ENCODE results near the gene EFCAB11. TPM values are rescaled to one million over a fixed set of nuclear protein-coding genes. Genes with fewer than 3 reads are reported as not detected.

The EFCAB11 gene
- total and polyA plus RNA-seq, 2 donors (not counting 3 experiments of a cell fraction or from before 2014, with no cell fraction given), result 2.8 to 6.3 TPM

GRCh38 chr14:89889626-89890025 is 64.9 kb downstream of the EFCAB11 start:
- no peaks in the 10 kb centered on the region for H3K36me3 ChIP-seq (ENCODE audit: control insufficient read depth in 2 of 2, extremely low read depth in 1 of 2, insufficient read depth in 2 of 2, low read length in 2 of 2)
- no peaks in the 10 kb centered on the region for H4K20me1 ChIP-seq (replicated peaks; ENCODE audit: control insufficient read depth, extremely low read depth, insufficient read depth, low read length)
- no peaks in the 10 kb centered on the region for H3K79me2 ChIP-seq (ENCODE audit: control insufficient read depth, insufficient read depth, low read length)
- H3K4me2 ChIP-seq (ENCODE audit: insufficient read depth, low read length), result no peak overlapping the region
- H3K27ac ChIP-seq (ENCODE audit: insufficient read depth, low read depth, low read length), result no peak overlapping the region
- DNase-seq (ENCODE audit: low read depth, low spot score) (no peak), FAIRE-seq (no peak)
- no peaks in the 10 kb centered on the region for H3K27me3 ChIP-seq (ENCODE audit: control insufficient read depth in 2 of 2, insufficient read depth in 2 of 2, low read length in 2 of 2)
- ChIA-PET POLR2A (no interaction called here), CTCF (interaction anchor here (0.9 to 2.5 kb wide), 2 partner anchors 9 to 10 kb away, joined by 4 to 10 read pairs; no protein-coding TSS in a partner anchor)
- TF ChIP-seq, protein P1, sequence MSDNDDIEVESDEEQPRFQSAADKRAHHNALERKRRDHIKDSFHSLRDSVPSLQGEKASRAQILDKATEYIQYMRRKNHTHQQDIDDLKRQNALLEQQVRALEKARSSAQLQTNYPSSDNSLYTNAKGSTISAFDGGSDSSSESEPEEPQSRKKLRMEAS (IDR thresholded peaks at IDR 0.05; ENCODE audit: insufficient read depth, insufficient read length), result no peak
- TF ChIP-seq, protein P2, sequence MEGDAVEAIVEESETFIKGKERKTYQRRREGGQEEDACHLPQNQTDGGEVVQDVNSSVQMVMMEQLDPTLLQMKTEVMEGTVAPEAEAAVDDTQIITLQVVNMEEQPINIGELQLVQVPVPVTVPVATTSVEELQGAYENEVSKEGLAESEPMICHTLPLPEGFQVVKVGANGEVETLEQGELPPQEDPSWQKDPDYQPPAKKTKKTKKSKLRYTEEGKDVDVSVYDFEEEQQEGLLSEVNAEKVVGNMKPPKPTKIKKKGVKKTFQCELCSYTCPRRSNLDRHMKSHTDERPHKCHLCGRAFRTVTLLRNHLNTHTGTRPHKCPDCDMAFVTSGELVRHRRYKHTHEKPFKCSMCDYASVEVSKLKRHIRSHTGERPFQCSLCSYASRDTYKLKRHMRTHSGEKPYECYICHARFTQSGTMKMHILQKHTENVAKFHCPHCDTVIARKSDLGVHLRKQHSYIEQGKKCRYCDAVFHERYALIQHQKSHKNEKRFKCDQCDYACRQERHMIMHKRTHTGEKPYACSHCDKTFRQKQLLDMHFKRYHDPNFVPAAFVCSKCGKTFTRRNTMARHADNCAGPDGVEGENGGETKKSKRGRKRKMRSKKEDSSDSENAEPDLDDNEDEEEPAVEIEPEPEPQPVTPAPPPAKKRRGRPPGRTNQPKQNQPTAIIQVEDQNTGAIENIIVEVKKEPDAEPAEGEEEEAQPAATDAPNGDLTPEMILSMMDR (IDR thresholded peaks at IDR 0.05; ENCODE audit: extremely low read depth in 1 of 2, insufficient read depth in 1 of 2, low read depth in 1 of 2, low read length in 2 of 2), result no peak
- TF ChIP-seq POLR2A (IDR thresholded peaks at IDR 0.05; ENCODE audit: low read depth, low read length) (no peak), JUN (IDR thresholded peaks at IDR 0.05; ENCODE audit: borderline replicate concordance, insufficient read depth, insufficient read length, low read depth) (no peak), GATA2 (IDR thresholded peaks at IDR 0.05; ENCODE audit: insufficient read depth, insufficient read length, low read depth, low read length) (no peak), FOS (IDR thresholded peaks at IDR 0.05; ENCODE audit: borderline replicate concordance, insufficient read depth, low read length) (no peak), EZH2 (IDR thresholded peaks at IDR 0.05; ENCODE audit: borderline replicate concordance, low read depth, low read length, severe bottlenecking) (no peak), MYC (IDR thresholded peaks at IDR 0.05; ENCODE audit: low read depth, low read length) (no peak)
- intact Hi-C loops (cut with micrococcal nuclease), result no loop called here
- no peaks in the 10 kb centered on the region for H3K9me3 ChIP-seq (replicated peaks; ENCODE audit: control insufficient read depth, insufficient read depth, low read length)
- H3K9ac ChIP-seq (replicated peaks; ENCODE audit: extremely low read depth, insufficient read depth, low read length), result no peak overlapping the region
- H3K4me3 ChIP-seq (replicated peaks in 1 of 3; ENCODE audit: insufficient read depth in 1 of 3, low read depth in 1 of 3, low read length in 3 of 3), result no peak overlapping the region
- dilution Hi-C loops (cut with MboI; ENCODE audit: extremely low pct_ligation_motif_present, low sequenced_read_pairs), result no loop called here
- H3K4me1 ChIP-seq (ENCODE audit: control insufficient read depth, extremely low read depth, insufficient read depth, low read length), result no peaks in the 10 kb centered on the region
- no peaks in the 10 kb centered on the region for H3K9me1 ChIP-seq (replicated peaks; ENCODE audit: control insufficient read depth, extremely low read depth, insufficient read depth, low read length)
- BruUV-seq (replicated peaks), result no TSS peak
- H2AFZ ChIP-seq (ENCODE audit: low read depth, low read length), result no peak overlapping the region

All from endothelial cell of umbilical vein (primary cell).